HG03558 (cell line): ENCODE data around the gene SCNM1.

Experiments used
- ATAC-seq: cut with Tn5 transposase; IDR thresholded peaks from one replicate; pipeline ENCODE4 v1.9.1; 2021; ENCODE audit warnings: moderate number of reproducible peaks; ENCODE audit not compliant: unreplicated experiment; ENCODE audit errors: extremely low read depth

The SCNM1 gene

DNA sequence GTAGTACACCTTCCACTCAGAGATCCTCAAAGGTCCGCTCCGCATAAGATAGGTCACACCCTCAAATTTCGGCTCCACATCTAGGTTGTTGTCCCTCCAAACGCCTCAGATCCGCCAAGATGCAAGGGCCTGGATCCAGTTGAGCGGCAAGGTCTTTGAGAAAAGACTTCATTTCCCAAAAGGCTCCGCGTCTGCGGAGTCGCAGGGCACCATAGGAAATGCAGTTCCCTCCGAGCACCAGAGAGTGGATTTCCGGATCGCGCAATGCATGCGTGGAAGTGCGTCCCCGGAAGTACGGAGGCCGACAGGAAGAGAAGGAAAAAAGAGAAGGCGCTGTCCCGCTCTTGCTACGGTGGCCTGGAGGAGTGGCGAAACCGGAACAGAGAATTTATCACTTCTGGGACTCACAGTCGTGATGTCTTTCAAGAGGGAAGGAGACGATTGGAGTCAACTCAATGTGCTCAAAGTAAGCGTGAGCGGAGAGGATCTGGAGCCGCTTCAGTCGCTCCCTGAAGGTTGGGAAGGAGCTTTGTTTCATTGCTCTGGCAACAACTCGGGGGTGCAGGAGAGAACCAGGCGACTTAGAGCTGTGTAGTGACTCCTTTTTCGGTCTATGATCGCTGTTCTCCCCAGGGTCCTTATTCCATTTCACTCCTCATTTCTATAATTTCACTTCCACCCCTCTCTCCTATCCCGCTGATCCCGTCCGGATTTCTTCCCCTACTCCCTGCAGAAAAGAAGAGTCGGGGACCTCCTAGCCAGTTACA is at the start of gene SCNM1, which contains the start of gene LYSMD1:
Gene SCNM1, plus strand, starts transcription at position 407 of the 767 bp plus-strand sequence. Its CDS starts 9 bp downstream, at position 416.
Gene LYSMD1, minus strand, starts transcription at position 165 of the 767 bp plus-strand sequence. CDS start 644 bp downstream, outside the sequence.
- ATAC-seq: peak; percentile 66

DNA sequence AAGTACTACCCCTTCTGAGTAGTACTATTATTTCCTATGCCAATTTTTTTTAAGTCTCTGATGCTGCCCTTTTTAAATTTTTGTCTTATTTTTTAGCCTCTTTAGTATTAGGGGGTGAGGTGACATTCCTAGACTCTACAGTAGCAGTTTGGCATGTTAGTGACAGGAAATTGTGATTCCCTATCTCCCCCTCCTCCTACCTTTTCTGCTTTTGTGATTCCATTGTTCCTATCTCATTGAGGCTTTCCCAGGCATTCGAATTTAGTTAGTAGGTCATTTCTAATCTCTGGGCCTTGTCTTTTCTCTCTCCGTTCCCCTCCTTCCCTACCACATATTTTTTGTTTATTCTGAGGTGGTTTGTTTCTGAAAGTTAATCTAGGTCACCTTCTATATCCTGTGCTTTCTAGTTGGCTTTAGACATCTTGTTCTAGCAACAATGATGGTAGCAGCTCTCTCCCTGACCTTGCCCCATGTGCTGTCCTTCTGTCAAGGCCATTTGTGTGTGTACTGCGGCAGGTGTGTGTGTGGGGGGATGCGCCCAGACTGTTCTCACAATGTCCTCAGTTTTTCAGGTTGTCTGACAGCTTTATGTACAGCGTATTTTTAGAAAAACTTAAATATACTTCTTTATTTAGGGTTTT is 41.1 kb upstream of the SCNM1 start:
- ATAC-seq: no peak

- ATAC-seq: no peak
Measured at GRCh38 chr1:151128800-151129199, 37.1 kb upstream of the SCNM1 start.

GRCh38 chr1:151130987-151131586 is 34.9 kb upstream of the SCNM1 start:
- peak; percentile 49 for ATAC-seq

DNA sequence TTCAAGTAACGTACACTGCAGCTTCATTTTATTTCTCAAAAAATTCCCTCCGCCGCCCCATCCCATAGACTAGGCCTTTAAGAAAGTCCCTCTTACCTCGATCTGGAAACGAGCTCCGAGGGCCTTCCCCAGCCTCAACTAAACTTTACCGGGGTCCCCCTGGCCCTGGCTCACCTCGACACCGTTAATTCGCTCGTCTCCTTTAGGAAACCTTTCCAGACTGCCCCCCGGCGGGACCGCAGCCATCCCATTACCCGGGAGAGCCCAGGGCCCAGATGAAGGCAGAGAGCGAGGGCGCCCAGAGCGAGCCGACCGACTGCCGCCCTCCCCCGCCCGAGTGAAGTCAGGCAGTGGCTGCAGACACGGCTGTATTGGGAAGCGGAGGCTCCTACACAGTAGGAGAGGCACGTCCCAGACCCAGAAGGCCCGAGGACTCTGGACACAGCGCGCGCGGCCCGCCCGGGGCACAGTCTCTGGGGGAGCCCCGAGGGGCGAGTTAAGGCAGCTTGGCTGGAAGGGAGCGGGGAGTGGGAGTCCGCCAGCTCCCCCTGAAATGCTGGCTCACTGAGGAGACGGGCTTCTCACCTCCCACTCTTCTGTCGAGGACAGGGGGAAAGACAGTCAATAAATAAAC is 34.1 kb upstream of the SCNM1 start:
- no peak for ATAC-seq

DNA sequence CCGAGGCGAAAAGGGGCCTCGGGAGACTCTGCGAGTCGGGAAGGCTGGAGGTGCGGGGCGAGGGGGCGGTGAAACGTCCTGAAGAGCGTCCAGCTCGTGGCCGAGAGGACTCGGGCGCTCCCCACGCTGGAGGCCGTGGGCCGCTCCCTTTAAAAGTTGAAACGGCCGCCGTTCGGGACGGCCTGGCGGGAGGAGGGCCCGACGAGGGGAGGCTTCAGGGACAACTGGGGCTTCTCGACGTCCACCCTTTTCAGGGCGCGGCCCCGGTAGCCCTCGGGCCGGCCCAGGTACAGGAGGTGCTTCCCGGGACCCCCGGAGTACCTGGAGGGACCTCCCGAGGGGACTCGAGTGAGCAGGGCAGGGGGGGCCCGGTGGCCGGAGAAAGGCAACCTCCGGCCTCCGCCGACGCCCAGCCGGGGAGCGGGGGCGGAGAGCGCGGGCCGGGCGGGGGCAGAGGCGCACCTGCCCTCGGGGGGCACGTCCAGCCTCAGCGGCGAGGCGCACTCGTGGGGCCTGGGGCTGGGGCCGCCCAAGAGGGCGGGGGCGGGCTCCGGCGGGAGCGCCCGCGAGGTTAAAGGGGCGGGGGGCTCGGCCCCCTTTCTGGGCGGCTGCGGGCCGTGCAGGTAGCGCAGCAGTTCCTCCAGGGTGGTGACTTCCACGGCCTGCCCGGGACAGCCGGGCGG is 33.5 kb upstream of the SCNM1 start:
- ATAC-seq: no peak

GRCh38 chr1:151133018-151133806 is 32.7 kb upstream of the SCNM1 start:
- ATAC-seq: no peak

DNA sequence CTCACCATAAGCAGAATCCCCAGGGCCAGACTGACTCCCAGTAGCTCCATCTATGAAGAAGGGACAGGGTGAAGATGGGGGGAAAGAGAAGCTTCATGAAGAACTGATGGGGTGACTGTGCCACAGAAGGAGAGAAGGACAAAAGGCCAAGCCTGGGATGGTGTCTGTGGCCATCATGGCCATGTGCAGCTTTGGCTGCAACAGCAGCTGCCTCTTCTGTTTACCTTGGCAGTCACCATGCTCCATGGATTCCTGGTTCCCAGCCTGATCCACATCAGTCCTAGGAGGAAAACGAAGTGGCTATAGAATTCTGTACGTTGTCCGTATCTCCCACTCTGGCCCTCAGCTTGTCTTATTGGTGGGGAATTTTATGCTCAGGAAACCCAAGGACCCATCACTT is 31.5 kb upstream of the SCNM1 start:
- no peak for ATAC-seq

DNA sequence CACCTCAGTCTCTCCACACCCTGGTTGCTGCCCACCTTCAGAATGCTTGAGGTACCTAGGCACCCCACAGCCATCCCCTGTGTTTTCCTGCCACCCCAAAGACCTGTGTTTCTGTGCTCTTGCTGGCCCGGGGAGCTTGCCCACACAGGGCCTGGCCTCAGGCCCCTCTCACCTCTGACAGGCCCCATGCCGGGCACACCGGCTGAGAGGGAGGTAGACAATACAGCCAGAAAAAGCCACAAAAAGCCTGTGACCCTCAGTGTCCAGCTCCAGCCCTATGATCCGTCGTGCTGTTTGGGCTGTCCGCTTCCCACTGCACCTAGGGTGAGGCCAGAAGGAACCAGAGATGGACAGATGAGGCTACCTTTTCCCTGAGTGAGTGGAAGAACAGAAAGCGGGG is 31.0 kb upstream of the SCNM1 start:
- ATAC-seq: no peak

- ATAC-seq: no peak
Measured at GRCh38 chr1:151135433-151136385, 30.2 kb upstream of the SCNM1 start.

- ATAC-seq: no peak
Measured at GRCh38 chr1:151137789-151138188, 28.2 kb upstream of the SCNM1 start.

DNA sequence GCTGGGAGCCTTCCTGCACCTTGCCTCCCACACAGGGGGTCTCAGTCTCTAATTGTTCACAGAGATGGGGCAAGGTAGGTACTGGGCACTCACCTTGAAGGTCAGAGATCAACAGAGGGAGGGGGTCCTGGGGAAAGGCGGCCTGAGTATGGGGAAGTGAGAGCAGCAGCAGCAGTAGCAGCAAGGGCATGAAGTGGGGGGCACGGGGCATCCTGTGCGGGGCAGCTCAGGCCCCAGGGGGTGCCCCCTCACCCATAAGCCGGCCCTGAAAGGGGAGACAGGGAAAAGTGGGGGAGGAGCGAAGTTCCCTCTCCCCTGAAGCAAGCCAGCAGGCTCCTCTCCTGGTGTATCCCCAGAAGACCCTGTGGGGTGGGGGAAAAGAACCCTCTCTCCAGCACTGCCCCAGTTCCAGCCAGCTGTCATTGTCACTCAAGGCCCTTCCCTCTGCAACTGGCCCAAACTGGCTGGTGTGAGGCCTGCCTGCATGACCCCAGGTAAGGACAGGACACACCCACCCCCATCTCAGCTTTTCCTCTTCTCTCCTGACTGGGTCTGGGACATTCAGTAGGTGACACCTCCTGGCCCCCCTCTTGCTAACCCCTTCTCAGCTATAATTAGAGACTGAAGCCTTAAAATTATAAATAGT is 23.4 kb upstream of the SCNM1 start:
- no peak for ATAC-seq

DNA sequence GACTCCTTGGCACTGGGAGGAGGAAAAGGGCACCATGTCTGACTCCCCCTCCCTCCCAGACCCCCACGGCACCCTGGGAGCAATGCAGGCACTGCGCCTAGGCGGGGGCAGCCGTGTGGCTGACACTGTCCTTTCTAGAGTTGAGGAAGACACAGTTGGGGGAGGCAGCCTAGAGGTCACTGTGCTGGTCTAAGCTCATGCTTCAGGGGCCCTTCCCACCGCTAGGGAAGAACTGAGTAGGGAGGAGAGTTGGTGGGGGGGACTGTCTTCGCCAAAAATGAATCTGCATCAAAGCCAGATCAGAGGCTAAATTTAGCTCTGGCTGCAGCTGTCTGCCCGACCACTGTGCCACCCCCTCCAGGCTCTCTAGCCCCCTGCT is 22.9 kb upstream of the SCNM1 start:
- ATAC-seq: no peak

DNA sequence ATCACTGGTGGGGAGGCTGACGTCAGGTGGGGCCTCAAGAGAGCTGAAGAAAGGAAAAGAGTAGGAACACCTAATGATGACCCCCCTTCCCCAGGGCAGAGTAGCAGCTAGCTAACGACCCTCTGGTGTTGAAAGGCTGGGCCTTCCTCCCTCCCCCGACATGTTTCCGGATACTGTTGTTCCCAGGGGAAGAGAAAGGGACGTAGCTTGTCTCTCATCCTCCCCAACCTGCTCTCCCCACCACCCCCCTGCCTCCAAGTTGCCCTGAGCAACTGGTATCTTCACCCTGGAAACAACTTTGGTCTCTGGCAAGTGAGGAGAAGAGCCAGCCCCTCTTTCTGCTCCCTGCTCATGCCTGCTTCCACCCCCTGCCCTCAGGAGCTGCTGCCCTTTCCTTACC is 22.0 kb upstream of the SCNM1 start:
- ATAC-seq: no peak

- ATAC-seq: no peak
Measured at GRCh38 chr1:151144474-151145303, 21.3 kb upstream of the SCNM1 start.

GRCh38 chr1:151145304-151146071 is 20.5 kb upstream of the SCNM1 start:
- no peak for ATAC-seq

- ATAC-seq: no peak
Measured at GRCh38 chr1:151146072-151146411, 19.9 kb upstream of the SCNM1 start.
